ENCODE results near the gene OLFML2B. TPM values are rescaled to one million over a fixed set of nuclear protein-coding genes. Genes with fewer than 3 reads are reported as not detected.

The OLFML2B gene
- total RNA-seq, 3 donors from 2014 or later: 1.4 to 29.6 (median 5.0) TPM

DNA sequence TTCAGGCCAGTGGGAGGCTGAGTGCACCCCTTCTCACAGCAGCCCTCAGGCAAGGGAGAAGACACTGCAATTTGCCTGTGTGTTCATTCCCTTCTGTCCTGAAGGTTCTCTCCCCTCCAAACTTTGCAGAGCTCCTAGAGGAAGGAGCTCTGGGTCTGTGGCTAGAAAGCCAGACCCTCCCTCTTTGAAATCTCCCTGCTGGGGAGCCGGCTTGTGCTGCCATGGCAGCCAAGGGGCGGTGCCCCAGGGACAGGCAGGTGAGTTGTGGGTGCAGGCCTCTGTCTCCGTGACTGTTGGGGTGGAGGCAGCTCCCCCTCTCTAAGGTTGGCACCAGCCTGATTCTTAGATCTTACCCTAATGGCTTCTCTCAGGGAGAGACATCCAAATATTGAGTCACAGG lies 53.0 kb downstream of the OLFML2B start:
- no peaks in the 10 kb centered on the region for H3K9me3 ChIP-seq
- ATAC-seq: no peak
- TF ChIP-seq, protein P1, sequence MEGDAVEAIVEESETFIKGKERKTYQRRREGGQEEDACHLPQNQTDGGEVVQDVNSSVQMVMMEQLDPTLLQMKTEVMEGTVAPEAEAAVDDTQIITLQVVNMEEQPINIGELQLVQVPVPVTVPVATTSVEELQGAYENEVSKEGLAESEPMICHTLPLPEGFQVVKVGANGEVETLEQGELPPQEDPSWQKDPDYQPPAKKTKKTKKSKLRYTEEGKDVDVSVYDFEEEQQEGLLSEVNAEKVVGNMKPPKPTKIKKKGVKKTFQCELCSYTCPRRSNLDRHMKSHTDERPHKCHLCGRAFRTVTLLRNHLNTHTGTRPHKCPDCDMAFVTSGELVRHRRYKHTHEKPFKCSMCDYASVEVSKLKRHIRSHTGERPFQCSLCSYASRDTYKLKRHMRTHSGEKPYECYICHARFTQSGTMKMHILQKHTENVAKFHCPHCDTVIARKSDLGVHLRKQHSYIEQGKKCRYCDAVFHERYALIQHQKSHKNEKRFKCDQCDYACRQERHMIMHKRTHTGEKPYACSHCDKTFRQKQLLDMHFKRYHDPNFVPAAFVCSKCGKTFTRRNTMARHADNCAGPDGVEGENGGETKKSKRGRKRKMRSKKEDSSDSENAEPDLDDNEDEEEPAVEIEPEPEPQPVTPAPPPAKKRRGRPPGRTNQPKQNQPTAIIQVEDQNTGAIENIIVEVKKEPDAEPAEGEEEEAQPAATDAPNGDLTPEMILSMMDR (IDR thresholded peaks at IDR 0.05): no peak
- intact Hi-C loops (cut with DNase I, micrococcal nuclease): loop anchor here in 1 of 2 donors (10.0 kb wide), 1 partner anchor 54 kb away; the partner anchor contains the start of gene OLFML2B
- H3K4me3 ChIP-seq: no peak overlapping the region
- no peaks in the 10 kb centered on the region for H3K4me1 ChIP-seq (ENCODE audit: low read depth)
- H3K36me3 ChIP-seq (ENCODE audit: low read depth): no peaks in the 10 kb centered on the region
- DNase-seq: no peak

DNA sequence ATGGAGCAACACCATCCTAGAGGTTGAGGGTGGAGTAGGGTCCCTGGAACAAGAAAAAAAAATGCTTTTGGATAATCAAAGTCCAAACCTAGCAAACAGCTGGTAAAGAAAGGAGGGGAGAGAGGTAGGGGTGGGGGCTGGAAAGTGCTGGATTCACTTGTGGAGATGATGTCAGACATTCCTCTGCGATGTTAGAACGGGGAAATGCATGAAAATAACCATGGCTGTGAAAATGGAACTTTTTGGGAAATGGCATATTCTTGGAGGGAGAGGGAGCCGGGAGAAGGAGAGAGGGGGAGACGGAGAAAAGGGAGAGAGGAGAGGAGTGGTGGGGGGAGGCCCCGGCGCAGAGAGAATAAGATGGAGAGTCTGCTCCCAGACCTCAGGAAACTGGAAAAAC lies 53.6 kb downstream of the OLFML2B start:
- TF ChIP-seq, protein P1 (IDR thresholded peaks at IDR 0.05): no peak
- H3K9me3 ChIP-seq: no peaks in the 10 kb centered on the region
- H3K36me3 ChIP-seq (ENCODE audit: low read depth): no peaks in the 10 kb centered on the region
- intact Hi-C loops (cut with DNase I, micrococcal nuclease): loop anchor here in 1 of 2 donors (10.0 kb wide), 1 partner anchor 55 kb away; the partner anchor contains the start of gene OLFML2B
- DNase-seq: no peak
- no peaks in the 10 kb centered on the region for H3K4me1 ChIP-seq (ENCODE audit: low read depth)
- H3K4me3 ChIP-seq: no peak overlapping the region
- ATAC-seq: no peak

DNA sequence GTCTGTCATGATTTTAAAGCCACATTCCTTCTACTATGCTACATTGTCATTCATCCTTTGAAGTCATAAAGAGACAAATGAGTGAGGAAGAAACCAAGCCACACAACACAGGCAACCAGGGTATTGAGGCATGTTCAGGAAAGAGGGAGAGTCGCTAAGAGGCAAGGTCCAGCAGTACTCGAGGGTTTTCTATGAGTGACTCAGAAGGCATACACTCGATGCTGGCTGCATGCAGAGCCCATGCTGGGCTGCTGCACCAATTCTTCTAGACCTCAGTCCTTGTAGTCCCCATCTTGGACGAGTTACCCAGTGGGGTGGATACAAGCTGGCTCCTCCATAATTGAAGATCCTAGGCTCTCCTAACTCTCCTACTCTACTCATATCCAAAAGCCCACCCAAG lies 57.6 kb downstream of the OLFML2B start:
- DNase-seq (no peak), ATAC-seq (no peak)
- Histone ChIP-seq H3K4me3 (no peak overlapping the region), H3K9me3 (no peaks in the 10 kb centered on the region), H3K4me1 (ENCODE audit: low read depth) (peaks cover 4% of the 10 kb centered on the region), H3K36me3 (ENCODE audit: low read depth) (no peaks in the 10 kb centered on the region)
- intact Hi-C loops (cut with DNase I, micrococcal nuclease): no loop called here
- TF ChIP-seq, protein P1 (IDR thresholded peaks at IDR 0.05): no peak

DNA sequence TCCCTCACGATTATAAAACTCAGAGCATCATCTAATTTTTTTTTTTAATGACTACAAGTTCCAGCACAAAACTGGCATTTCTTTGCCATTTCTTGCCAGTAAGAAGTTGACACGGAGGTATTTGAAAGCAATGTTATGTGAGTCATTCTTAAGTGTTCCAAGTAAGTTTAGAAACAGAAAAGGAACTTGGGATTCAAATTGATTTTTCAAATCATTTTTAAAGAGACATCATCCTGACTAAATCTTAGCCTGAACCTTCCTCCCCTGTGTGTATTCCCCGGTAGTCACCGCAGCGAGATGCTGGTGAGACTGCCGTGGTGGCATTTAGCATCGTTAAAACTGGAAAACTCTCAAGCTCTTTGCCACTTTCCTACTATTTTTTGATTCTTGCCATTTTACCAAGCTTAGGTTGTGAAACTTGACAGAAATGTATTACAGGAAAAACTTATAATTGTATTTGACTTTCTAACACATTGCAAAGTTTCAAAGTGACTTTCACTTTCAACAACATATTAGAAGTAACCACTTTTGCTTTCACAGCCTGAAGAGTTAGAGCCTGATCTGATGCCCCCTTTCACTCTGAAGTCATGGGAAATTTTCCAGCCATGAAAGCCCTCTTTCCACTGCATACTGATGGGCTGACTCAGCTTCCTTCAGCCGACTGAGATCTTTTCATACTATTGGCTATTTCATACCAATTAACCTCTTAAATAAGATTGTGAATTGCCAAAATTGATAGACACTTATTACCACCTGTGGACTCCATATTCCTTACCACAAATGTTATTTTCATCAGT lies 61.4 kb downstream of the OLFML2B start:
- ATAC-seq: no peak
- intact Hi-C loops (cut with DNase I, micrococcal nuclease): no loop called here
- Histone ChIP-seq H3K36me3 (ENCODE audit: low read depth) (no peaks in the 10 kb centered on the region), H3K9me3 (no peaks in the 10 kb centered on the region), H3K4me1 (ENCODE audit: low read depth) (peaks cover 4% of the 10 kb centered on the region), H3K4me3 (no peak overlapping the region)
- TF ChIP-seq, protein P1 (IDR thresholded peaks at IDR 0.05): no peak
- no peak for DNase-seq

DNA sequence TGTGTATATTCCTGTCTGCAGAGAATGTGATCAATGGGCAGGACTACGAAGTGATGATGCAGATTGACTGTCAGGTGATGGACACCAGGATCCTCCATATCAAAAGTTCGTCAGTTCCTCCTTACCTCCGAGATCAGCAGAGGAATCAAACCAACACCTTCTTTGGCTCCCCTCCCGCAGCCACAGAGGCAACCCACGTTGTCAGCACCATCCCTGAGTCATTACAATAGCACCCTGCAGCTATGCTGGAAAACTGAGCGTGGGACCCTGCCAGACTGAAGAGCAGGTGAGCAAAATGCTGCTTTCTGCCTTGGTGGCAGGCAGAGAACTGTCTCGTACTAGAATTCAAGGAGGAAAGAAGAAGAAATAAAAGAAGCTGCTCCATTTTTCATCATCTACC lies 65.2 kb downstream of the OLFML2B start:
- H3K9me3 ChIP-seq: no peaks in the 10 kb centered on the region
- peaks cover 4% of the 10 kb centered on the region for H3K4me1 ChIP-seq (ENCODE audit: low read depth)
- DNase-seq: no peak
- intact Hi-C loops (cut with DNase I, micrococcal nuclease): no loop called here
- TF ChIP-seq, protein P1 (IDR thresholded peaks at IDR 0.05): no peak
- H3K36me3 ChIP-seq (ENCODE audit: low read depth): no peaks in the 10 kb centered on the region
- H3K4me3 ChIP-seq: no peak overlapping the region
- ATAC-seq: no peak

Measured in mucosa of descending colon (tissue), 3 donors.